Renal cortex interstitium (tissue), 11 donors: Measurements from ENCODE around the gene GCNT3. TPM values are rescaled to one million over a fixed set of nuclear protein-coding genes. Genes with fewer than 3 reads are reported as not detected.
"Not testable (repeated sequence)": the region's sequence is repeated elsewhere in the genome, so short reads cannot be mapped to it uniquely, and the experiment has no call there.

Source experiments
- DNase-seq, 11 donors: peaks; one replicate each; pipeline ENCODE4 v3.0.0-alpha.2; 2013; ENCODE audit warnings: low read depth in 9 of 11, low spot score in 4 of 11; ENCODE audit errors: extremely low read depth in 1 of 11
- polyA plus RNA-seq, 3 donors: library from polyadenylated mRNA; unstranded; fragments of 120-200 nt; gene quantifications; one replicate each; pipeline ENCODE4 v1.2.1, GENCODE V29; 2013; ENCODE audit not compliant: insufficient read length in 3 of 3

The GCNT3 gene
- polyA plus RNA-seq, 3 donors: 0.34 to 0.92 (median 0.84) TPM

DNA sequence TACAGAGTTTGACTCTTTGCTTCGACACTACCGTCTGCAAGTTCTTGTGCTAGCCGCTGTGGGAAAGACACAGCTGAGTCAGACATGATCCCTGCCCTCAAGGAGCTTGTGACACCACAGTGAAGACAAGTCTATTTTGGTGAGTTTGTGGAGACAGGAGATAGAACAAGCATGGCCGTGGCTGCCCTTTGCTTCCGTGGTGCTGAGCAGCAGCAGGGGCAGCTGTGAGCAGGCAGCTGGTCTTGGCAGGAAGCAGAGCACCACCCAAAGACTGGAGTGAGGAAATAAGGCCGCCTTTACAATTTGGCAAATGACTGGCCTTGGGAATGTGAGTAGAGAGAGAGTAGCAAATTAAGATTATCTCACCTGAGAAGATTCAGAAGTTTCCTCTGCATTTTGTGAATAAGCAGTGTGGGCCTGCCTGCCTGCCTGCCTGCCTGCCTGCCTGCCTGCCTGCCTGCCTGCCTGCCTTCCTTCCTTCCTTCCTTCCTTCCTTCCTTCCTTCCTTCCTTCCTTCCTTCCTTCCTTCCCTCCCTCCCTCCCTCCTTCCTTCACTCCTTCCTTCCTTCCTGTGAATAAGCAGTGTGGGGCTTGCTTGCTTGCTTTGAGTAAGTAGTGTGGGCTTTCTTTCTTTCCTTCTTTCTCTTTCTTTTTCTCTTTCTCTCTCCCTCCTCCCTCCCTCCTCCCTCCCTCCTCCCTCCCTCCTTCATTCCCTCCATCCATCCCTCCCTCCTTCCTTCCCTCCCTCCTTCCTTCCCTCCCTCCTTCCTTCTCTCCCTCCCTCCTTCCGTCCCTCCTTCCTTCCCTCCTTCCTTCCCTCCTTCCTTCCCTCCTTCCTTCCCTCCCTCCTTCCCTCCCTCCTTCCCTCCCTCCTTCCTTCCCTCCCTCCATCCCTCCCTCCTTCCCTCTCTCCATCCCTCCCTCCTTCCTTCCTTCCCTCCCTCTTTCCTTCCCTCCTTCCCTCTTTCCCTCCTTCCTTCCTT, 1.6 kb upstream of the GCNT3 start:
- DNase-seq: no peak

DNA sequence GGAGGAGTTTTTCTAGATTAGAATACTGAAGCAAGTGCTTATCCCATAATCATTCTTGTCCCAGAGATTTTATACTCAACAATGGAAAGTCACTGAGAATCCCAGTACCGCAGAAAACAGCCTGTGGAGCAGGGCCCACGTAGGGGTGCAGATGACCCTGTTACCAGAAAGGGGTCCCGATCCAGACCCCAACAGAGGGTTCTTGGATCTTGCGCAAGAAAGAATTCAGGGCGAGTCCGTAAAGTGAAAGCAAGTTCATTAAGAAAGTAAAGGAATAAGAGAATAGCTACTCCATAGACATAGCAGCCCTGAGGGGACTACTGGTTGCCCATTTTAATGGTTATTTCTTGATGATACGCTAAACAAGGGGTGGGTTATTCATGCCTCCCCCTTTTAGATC, 2.6 kb downstream of the GCNT3 start:
- DNase-seq: no peak

DNA sequence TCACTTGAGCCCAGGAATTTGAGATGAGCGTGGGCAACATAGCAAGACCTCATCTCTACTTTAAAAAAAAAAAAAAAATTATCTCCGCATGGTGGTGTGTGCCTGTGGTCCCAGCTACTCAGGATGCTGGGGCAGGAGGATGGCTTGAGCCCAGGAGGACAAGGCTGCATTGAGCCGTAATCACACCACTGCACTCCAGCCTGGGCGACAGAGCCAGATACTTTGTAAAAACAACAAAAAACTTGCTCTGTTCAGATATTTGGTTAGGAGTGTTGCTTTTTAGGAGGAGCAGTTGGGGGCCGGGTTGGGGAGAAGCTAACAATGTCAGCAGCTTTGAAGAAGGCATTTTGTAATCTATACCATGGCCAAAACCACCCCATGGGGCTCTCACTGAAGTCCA, 4.1 kb downstream of the GCNT3 start:
- no peak for DNase-seq

DNA sequence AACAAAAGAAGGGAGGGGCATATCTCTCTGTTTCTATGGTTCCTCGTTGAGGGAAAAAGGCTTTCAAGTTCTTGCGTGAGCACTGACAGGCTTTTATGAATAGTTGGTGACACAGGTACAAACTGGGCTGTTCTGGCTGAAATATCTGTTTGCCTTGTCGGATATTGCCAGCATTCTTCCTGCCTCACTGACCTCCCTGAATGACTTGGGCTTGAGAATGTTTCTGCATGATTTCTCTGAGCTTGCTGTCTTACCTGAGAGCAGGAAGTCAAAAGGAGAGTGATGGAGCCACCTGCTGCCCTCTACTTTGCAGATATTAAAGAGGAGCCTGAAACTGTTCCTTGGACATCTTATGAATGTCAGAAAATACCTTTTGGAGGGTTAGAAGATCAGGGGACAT, 4.8 kb downstream of the GCNT3 start:
- peak in 5 of 11 donors; percentile 25 to 44 (median 28) for DNase-seq

DNA sequence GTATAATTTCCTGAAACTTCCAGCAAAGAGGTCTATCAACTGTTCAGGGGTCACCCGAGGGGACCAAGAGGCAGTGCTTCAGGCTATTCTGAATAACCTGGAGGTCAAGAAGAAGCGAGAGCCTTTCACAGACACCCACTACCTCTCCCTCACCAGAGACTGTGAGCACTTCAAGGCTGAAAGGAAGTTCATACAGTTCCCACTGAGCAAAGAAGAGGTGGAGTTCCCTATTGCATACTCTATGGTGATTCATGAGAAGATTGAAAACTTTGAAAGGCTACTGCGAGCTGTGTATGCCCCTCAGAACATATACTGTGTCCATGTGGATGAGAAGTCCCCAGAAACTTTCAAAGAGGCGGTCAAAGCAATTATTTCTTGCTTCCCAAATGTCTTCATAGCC, 6.8 kb downstream of the GCNT3 start:
- no peak for DNase-seq

DNA sequence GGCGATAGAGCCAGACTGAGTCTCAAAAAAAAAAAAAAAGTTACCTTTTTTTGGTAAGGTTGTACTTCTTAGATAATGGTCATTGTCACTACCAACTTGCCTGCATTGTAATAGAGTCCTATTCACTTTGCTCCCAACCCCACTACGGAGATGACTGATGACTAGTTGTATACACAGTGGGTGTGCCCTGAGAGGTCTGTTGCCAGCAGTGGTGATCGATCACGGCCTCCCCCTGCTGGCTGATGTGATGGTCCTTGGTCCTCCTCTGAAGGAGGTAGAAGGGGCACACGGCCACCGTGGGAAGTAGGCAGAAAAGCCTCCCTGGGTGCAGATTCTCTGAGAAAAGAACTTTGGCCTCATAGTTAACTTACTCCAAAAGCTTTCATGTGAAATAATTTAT, 10.7 kb downstream of the GCNT3 start:
- no peak for DNase-seq

DNA sequence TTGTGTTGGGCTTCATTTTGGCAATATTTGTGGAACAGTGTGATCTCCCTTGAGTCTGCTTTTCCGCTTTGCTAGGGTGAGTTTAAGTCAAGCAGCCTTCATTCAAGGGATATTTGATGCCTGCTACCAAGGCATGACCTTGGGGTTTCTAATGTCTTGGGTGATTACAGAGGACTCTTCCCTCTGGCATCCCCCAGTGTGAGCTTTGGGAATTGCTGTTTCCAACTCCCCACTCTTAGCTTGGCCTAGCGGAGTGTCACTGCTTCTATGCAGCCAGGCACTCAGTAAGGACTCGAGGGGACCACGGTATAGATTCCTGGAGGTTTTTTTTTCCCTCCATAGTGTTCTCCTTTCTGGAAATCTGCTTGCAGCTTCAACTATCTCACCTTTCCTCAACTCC, 21.1 kb downstream of the GCNT3 start:
- no peak for DNase-seq

DNA sequence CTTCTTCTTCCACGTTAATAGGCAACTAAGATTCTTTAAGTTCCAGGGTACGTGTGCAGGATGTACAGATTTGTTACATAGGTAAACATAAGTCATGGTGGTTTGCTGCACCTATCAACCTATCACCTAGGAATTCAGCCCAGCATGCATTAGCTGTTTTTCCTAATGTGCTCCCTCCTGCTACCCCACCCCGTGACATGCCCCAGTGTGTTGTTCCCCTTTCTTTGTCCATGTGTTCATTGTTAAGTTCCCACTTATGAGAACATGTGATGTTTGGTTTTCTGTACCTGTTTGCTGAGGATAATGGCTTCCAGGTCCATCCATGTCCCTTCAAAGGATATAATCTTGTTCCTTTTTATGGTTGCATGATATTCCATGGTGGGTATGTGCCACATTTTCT, 24.6 kb downstream of the GCNT3 start:
- no peak for DNase-seq

DNA sequence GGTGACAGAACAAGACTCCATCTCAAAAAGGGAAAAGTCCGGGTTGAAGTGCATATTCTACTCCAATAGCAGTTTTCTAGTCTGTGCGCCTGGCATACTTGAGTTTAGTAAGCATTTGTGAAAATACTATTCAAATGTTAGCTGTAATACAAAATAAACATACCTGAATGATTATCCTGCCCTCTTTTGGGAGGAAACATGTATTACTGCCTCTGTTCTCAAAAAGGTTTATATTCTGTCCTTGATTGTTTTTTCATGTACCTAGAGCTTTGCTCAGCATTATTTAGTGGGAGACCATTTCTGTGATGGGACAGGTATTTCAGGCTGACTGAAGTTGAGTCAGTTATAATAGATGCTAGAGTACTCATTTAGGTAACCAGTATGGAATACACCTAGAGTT, 25.9 kb downstream of the GCNT3 start:
- not testable (repeated sequence) for DNase-seq

DNA sequence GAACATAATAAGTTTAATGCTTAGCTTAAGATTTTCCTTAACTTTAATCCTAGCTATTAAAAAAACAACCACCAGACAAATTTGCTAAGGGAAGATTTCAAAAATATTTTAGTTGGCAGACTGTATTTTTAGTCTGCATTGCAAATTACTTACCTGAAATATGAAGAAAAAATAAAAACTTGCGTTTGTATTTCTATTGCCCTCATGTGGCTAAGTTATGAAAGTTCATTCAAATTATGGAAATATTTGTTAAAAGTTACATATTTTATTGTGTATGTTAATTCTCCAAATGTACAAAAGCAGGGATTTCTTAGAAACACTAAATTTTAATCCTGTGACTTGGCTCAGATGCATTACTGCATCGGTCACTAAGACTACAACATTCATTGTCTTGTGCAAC, 30.8 kb downstream of the GCNT3 start:
- no peak for DNase-seq

DNA sequence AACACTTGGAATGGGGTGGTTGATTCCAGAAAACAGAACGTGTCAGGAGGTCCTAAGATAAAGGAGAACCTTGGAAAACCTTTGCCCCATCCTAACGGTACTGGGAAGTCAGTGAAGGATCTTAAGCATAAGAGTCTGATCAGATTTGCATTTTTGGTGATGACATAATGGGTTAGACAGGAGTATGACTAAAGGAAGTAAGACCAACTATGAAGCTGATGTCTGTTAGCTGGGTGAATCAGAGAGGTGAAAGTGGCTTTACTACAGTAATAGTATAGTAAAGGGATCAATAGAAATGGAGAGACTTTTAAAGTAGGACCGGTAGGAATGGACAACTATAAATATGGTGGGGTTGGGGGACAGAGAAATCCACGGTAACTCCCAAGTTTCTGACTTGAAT, 33.2 kb downstream of the GCNT3 start:
- DNase-seq: no peak

DNA sequence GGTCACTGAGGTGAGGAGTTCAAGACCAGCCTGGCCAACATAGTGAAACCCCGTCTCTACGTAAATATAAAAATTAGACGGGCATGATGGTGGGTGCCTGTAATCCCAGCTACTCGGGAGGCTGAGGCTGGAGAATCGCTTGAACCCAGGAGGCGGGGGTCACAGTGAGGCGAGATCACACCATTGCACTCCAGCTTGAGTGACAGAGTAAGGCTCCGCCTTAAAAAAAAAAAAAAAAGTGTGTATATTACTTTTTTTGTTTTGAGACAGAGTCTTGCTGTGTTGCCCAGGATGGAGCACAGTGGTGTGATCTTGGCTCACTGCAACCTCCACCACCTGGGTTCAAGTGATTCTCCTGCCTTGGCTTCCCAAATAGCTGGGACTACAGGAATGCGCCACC, 34.2 kb downstream of the GCNT3 start:
- not testable (repeated sequence) for DNase-seq

DNA sequence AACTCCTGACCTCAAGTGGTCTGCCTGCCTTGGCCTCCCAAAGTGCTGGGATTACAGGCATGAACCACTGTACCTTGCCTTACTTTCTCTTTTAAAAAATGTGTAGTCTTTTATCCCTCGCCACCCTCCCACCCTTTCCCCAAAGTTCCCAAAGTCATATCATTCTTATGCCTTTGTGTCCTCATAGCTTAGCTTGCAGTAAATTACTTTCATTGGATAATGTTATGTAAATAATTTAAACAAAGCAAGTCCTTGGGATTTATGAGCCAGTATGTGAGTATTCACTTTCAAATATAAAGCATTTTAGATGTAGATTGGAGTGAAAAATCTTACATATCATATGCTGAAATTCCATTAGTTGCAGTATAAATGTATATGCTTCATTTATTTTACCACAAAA, 34.7 kb downstream of the GCNT3 start:
- no peak for DNase-seq

DNA sequence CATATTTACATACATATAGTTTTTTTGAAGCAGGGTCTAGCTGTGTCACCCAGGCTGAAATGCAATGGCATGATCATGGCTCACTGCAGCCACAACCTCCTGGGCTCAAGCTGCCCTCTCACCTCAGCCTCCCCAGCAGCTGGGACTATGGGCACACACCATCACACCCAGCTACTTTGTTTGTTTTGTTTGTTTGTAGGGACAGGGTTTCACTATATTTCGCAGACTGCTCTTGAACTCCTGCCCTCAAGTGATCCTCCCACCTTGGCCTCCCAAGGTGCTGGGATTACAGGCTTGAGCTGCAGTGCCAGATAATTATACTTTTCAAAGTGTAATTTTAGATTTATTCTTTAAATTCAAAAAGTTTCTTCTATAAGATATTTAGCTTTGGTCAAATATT, 35.5 kb downstream of the GCNT3 start:
- DNase-seq: no peak

DNA sequence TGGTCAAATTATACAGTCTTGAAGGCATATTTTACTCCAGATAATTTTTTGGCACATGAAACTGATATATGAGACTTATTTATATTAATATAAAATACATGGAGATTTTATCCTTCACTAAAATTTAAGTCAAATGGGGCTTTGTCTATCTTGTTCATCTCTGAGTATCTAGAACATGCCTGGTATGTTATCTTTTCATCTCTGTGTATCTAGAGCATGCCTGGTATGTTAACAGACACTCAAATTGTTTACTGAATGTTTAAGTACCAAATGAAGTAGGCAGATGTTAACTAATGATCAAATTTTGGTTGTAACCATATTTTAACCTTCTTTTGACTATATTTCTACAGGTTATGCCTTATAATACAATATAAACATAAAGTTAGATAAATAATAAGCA, 38.0 kb downstream of the GCNT3 start:
- DNase-seq: no peak

DNA sequence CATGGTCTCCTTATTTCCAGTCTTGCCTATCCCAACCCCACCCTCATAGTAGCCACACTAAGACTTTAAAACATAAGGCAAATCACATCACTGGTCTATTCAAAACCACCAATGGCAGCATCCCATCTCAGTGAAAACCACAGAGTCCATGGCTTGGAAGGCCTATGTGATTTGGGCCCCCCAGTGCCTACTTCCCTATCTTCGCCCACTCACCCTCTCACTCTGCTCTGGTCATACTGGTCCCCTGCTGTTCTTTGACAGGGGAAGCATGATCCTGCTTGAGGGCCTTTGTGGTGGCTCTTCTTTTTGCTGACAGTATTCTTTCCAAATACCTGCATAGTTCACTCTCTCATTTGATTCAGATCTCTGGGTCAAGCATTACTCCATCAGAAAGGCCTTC, 42.5 kb downstream of the GCNT3 start:
- DNase-seq: no peak

DNA sequence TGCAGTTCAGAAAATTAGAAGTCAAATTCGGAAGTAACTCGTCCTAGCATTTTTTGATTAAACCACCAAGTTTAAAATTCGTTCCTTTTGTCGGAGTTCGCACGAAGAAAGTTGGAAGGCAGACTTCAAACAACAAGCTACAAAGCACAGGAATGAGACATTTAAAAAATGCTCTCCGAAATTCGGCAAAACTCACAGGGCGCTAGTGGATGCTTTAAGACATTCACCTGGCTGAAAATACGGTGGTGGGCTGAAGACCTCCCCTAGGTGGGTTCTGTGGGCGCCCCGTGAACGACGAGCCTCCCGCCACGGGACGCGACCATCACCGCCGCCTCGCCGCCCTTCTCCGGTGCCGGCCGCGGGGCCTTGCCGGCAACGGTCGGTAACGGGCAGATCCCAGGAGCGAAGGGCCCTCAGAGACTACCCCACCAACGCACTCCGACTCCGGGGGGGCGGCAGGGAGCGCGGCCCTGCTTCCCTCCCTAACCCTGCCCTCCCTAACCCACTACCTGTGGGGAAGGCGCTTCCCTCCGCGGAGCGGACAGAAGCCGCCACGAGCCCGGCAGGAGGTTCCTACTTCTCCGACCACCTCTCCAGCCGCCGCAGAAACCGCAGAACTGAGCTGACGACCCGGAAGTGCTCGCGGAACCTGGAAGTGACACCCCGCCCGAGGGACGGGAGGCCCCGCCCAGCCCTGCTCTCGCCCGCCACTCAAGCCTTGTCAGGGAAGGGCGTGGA, 45.5 kb downstream of the GCNT3 start, which contains the start of gene GTF2A2:
TSS of gene GTF2A2 (minus strand) at position 619 of the 738 bp plus-strand sequence. CDS start 5,238 bp downstream, outside the sequence.
- peak; percentile 72 to 94 (median 89) for DNase-seq

DNA sequence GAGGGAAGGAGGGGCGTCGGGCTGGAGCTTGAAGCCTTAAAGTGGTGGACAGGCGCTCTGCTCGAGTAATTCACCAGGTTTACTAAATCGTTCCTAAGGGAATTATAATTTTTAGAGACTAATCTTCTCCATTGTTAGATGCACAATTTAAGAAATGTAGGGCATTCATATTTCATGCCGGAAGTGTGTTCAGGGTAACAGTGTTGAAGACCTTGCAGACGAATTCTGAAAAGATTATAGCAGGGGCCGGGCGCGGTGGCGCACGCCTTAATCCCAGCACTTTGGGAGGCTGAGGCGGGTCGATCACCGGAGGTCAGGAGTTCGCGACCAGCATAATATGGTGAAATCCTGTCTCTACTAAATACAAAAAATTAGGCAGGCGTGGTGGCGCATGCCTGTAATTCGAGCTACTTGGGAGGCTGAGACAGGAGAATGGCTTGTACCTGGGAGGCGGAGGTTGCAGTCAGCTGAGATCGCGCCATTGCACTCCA, 46.1 kb downstream of the GCNT3 start:
- DNase-seq: peak in 2 of 11 donors; percentile 0 to 5

DNA sequence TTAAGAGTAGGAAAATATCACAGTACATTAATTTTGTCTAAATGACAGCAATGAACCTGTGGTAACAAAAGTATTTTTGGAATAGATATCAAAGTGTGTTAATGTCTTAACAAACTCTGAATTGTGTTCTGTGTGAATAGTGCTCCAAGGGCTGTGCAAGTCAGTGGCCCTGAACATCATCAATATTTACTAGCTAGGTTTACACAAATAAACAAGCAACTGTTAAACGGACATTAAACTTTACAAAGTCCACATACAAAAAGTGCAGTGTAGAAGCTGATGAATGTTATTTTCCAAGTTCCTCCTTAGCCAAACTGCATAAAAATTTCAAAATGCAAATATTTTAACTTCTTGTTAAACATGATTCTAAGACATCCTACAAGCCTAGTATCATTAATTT, 47.8 kb downstream of the GCNT3 start:
- no peak for DNase-seq

DNA sequence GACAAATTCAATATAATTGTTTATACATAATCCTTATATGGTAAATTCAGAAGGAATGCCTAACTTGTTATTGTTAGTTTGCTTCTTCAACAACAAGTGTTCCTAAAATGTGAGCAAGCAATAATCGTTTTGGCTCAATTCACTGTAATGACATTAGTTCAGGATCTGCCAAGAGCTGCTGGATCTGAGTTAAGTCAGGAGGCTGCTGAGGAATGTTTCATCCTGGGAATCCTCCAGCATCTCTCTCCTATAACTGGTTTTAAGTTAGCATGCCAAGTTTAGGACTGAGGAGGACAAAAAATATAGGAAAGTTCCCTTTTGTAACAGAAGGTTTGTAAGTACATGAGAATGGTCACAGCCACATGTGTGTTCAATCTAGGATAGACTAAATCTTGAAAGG, 50.7 kb downstream of the GCNT3 start:
- DNase-seq: no peak
